Measurements from ENCODE around the gene KAT6B. TPM values are rescaled to one million over a fixed set of nuclear protein-coding genes. Genes with fewer than 3 reads are reported as not detected.

The KAT6B gene
- total and polyA plus RNA-seq, 2 donors from 2014 or later, result 2.9 to 34.2 TPM

DNA sequence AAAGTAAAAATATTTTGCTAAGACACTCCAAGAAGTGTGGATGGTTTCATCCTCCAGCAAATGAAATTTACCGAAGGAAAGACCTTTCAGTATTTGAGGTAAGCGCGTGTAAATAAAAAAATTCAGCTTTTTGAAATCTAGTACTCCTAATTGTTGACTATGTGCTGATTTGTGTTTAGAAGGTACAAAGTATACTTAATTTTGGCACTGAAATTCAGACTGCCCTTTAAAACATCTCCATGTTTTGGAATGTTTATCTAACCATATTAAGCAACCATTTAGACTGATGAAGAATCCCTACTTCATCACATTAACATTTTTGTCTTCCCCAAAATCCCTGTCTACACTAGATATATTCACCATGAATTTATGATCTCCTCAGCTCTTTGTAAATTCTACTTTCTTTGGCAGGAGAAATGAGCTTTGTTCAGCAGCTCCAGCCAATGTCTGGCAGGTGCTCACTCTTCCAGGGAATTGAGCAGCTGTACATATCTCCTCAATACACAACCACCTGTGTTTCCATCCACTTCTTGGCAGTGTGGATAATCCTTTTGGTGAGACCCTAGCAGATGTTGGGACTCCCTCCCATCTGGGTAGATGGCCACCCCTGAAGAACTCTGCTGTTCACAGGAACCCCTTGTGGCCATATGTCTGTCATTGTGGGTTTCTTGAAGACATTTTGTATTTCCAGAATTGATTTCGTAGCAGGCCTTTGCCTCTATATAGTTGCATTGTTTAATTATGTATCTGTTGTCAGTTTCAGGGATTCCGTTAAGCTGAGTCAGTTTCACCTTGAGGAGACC is 155.6 kb downstream of the KAT6B start:
- H3K4me1 ChIP-seq (ENCODE audit: control insufficient read depth in 2 of 3, insufficient read depth in 2 of 3, low read depth in 1 of 3, low read length in 3 of 3), result no peaks in the 10 kb centered on the region
- FAIRE-seq (no peak), DNase-seq (no peak)
- H3K27ac ChIP-seq (ENCODE audit: low read depth in 2 of 2, low read length in 2 of 2), result no peak overlapping the region
- no peaks in the 10 kb centered on the region for H3K27me3 ChIP-seq (ENCODE audit: control insufficient read depth, insufficient read depth, low read length)
- TF ChIP-seq, protein P1, sequence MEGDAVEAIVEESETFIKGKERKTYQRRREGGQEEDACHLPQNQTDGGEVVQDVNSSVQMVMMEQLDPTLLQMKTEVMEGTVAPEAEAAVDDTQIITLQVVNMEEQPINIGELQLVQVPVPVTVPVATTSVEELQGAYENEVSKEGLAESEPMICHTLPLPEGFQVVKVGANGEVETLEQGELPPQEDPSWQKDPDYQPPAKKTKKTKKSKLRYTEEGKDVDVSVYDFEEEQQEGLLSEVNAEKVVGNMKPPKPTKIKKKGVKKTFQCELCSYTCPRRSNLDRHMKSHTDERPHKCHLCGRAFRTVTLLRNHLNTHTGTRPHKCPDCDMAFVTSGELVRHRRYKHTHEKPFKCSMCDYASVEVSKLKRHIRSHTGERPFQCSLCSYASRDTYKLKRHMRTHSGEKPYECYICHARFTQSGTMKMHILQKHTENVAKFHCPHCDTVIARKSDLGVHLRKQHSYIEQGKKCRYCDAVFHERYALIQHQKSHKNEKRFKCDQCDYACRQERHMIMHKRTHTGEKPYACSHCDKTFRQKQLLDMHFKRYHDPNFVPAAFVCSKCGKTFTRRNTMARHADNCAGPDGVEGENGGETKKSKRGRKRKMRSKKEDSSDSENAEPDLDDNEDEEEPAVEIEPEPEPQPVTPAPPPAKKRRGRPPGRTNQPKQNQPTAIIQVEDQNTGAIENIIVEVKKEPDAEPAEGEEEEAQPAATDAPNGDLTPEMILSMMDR (IDR thresholded peaks at IDR 0.05; ENCODE audit: borderline replicate concordance, extremely low read depth, insufficient read depth), result no peak
- H3K9me3 ChIP-seq (ENCODE audit: control insufficient read depth in 2 of 3, insufficient read depth in 1 of 3, low read length in 3 of 3), result no peaks in the 10 kb centered on the region
- H3K9ac ChIP-seq (ENCODE audit: low read length in 3 of 3), result no peak overlapping the region
- no peak overlapping the region for H3K4me3 ChIP-seq (ENCODE audit: low read length in 3 of 3)
- H3K36me3 ChIP-seq (ENCODE audit: control insufficient read depth in 2 of 3, insufficient read depth in 3 of 3, low read length in 3 of 3), result peaks cover 0 to 13% (median 7%) of the 10 kb centered on the region in 3 donors
- intact Hi-C loops (cut with DNase I), result no loop called here

GRCh38 chr10:74982634-74982982 is 156.2 kb downstream of the KAT6B start:
- H3K4me1 ChIP-seq (ENCODE audit: control insufficient read depth in 2 of 3, insufficient read depth in 2 of 3, low read depth in 1 of 3, low read length in 3 of 3), result no peaks in the 10 kb centered on the region
- TF ChIP-seq, protein P1 (IDR thresholded peaks at IDR 0.05; ENCODE audit: borderline replicate concordance, extremely low read depth, insufficient read depth), result no peak
- no peak for FAIRE-seq

GRCh38 chr10:74983383-74983782 is 157.0 kb downstream of the KAT6B start:
- Histone ChIP-seq H3K27ac (ENCODE audit: low read depth in 2 of 2, low read length in 2 of 2) (no peak overlapping the region), H3K27me3 (ENCODE audit: control insufficient read depth, insufficient read depth, low read length) (no peaks in the 10 kb centered on the region), H3K4me3 (ENCODE audit: low read length in 3 of 3) (no peak overlapping the region), H3K9me3 (ENCODE audit: control insufficient read depth in 2 of 3, insufficient read depth in 1 of 3, low read length in 3 of 3) (no peaks in the 10 kb centered on the region), H3K4me1 (ENCODE audit: control insufficient read depth in 2 of 3, insufficient read depth in 2 of 3, low read depth in 1 of 3, low read length in 3 of 3) (no peaks in the 10 kb centered on the region), H3K9ac (ENCODE audit: low read length in 3 of 3) (no peak overlapping the region), H3K36me3 (ENCODE audit: control insufficient read depth in 2 of 3, insufficient read depth in 3 of 3, low read length in 3 of 3) (peaks cover 0 to 8% (median 3%) of the 10 kb centered on the region in 3 donors)
- TF ChIP-seq, protein P1 (IDR thresholded peaks at IDR 0.05; ENCODE audit: borderline replicate concordance, extremely low read depth, insufficient read depth), result no peak
- DNase-seq (no peak), FAIRE-seq (no peak)
- intact Hi-C loops (cut with DNase I), result no loop called here

More at GRCh38 chr10:74982634-74982982, 156.2 kb downstream of the KAT6B start:
- no peaks in the 10 kb centered on the region for H3K9me3 ChIP-seq (ENCODE audit: control insufficient read depth in 2 of 3, insufficient read depth in 1 of 3, low read length in 3 of 3)
- no peak overlapping the region for H3K27ac ChIP-seq (ENCODE audit: low read depth in 2 of 2, low read length in 2 of 2)
- peaks cover 0 to 13% (median 3%) of the 10 kb centered on the region in 3 donors for H3K36me3 ChIP-seq (ENCODE audit: control insufficient read depth in 2 of 3, insufficient read depth in 3 of 3, low read length in 3 of 3)
- no peak for DNase-seq
- intact Hi-C loops (cut with DNase I), result no loop called here
- H3K27me3 ChIP-seq (ENCODE audit: control insufficient read depth, insufficient read depth, low read length), result no peaks in the 10 kb centered on the region
- no peak overlapping the region for H3K4me3 ChIP-seq (ENCODE audit: low read length in 3 of 3)
- H3K9ac ChIP-seq (ENCODE audit: low read length in 3 of 3), result no peak overlapping the region
